Measurements from ENCODE around the gene TOM1L1.
A peak's percentile ranks its signal among the peaks of the same experiment; 100 is the strongest.

Gene TOM1L1

GRCh38 chr17:54968262-54968987, 67.8 kb downstream of the TOM1L1 start, which contains the start of the genes COX11 and STXBP4:
Gene COX11 (minus strand): TSS chr17:54968654. CDS start chr17:54968646, 8 bp downstream.
Gene STXBP4 (plus strand): TSS chr17:54968765. CDS start chr17:54986220, 17,455 bp downstream.
- Mint-ChIP-seq H3K27ac (no peak within 1 kb of the TSS), H3K4me1 (peaks cover 22% of the 10 kb centered on the region), H3K27me3 (ENCODE audit: low read depth) (no peaks in the 10 kb centered on the region), H3K9me3 (no peaks in the 10 kb centered on the region), H3K36me3 (ENCODE audit: low read depth) (peaks cover 28% of the 10 kb centered on the region), H3K4me3 (no peak within 1 kb of the TSS)
- TF ChIP-seq CTCF (IDR thresholded peaks at IDR 0.05; ENCODE audit: unreplicated experiment in 3 of 3): no peak

- Mint-ChIP-seq H3K9me3 (no peaks in the 10 kb centered on the region), H3K27me3 (ENCODE audit: low read depth) (no peaks in the 10 kb centered on the region), H3K36me3 (ENCODE audit: low read depth) (peaks cover 22% of the 10 kb centered on the region), H3K4me3 (no peak overlapping the region), H3K4me1 (peaks cover 22% of the 10 kb centered on the region), H3K27ac (no peak overlapping the region)
- no peak for TF ChIP-seq CTCF (IDR thresholded peaks at IDR 0.05; ENCODE audit: unreplicated experiment in 3 of 3)
These were observed 68.3 kb downstream of the TOM1L1 start for GRCh38 chr17:54968988-54969332.

GRCh38 chr17:54969658-54970572, 69.3 kb downstream of the TOM1L1 start:
- Mint-ChIP-seq H3K4me3 (no peak overlapping the region), H3K27ac (no peak overlapping the region), H3K9me3 (no peaks in the 10 kb centered on the region), H3K4me1 (peaks cover 22% of the 10 kb centered on the region), H3K27me3 (ENCODE audit: low read depth) (no peaks in the 10 kb centered on the region), H3K36me3 (ENCODE audit: low read depth) (peaks cover 19% of the 10 kb centered on the region)
- no peak for TF ChIP-seq CTCF (IDR thresholded peaks at IDR 0.05; ENCODE audit: unreplicated experiment in 3 of 3)

- Mint-ChIP-seq H3K4me1 (peaks cover 17% of the 10 kb centered on the region), H3K27me3 (ENCODE audit: low read depth) (no peaks in the 10 kb centered on the region), H3K36me3 (ENCODE audit: low read depth) (peaks cover 17% of the 10 kb centered on the region), H3K27ac (peak overlapping the region in 1 of 3 experiments; percentile 25), H3K4me3 (peak overlapping the region; percentile 43 to 63 (median 58)), H3K9me3 (peaks cover 5% of the 10 kb centered on the region)
- TF ChIP-seq CTCF (IDR thresholded peaks at IDR 0.05; ENCODE audit: unreplicated experiment in 3 of 3): no peak
These were observed 70.5 kb downstream of the TOM1L1 start for GRCh38 chr17:54971147-54971546.

GRCh38 chr17:54971901-54972300, 71.2 kb downstream of the TOM1L1 start:
- peaks cover 19% of the 10 kb centered on the region for H3K36me3 Mint-ChIP-seq (ENCODE audit: low read depth)

More at GRCh38 chr17:54971901-54972300, 71.2 kb downstream of the TOM1L1 start:
- Mint-ChIP-seq H3K9me3 (peaks cover 7% of the 10 kb centered on the region), H3K27me3 (ENCODE audit: low read depth) (no peaks in the 10 kb centered on the region), H3K4me1 (peaks cover 9% of the 10 kb centered on the region), H3K4me3 (peak overlapping the region in 1 of 3 experiments; percentile 37), H3K27ac (peak overlapping the region in 1 of 3 experiments; percentile 2)
- no peak for TF ChIP-seq CTCF (IDR thresholded peaks at IDR 0.05; ENCODE audit: unreplicated experiment in 3 of 3)
